Measurements from ENCODE around the gene TSPAN17.

Gene TSPAN17

DNA sequence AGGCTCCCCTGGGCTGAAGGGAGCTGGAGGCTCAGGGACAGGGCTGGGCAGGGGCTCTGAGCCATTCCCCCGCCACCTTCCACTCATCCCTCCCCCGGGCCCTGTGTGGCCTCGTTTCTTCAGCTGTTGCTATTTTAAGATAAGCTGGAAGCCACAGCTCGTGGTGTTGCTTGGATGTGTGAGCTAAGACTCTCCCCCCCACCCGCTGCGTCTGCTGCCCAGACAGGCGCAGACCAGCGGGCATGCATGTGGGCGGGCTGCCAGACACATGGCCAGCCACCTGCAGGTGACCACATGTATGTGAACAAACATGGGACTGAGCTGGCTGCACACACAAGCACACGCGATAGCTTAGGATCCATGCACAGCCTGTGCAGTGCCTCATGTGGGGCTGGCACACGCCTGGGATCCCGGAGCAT, 25.6 kb upstream of the TSPAN17 start:
- no peak for DNase-seq

DNA sequence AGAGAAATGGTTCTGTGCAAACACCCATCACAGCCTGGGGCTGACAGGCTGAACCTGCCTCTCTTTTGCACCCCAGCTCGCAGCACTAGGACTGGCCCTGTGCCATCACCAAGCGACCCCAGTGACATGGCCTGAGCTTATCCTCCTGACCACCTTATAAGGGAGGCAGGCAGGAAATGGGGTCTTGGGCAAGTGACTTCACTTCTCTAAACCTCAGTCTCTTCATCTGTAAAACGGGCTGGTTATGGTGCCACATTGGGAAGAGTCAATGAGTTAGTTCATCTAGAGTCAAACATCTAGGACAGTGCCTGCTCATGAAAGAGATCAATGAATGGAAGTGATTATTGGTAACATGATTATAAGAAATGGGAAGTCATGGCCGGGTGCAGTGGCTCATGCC, 23.1 kb upstream of the TSPAN17 start:
- no peak for DNase-seq

DNA sequence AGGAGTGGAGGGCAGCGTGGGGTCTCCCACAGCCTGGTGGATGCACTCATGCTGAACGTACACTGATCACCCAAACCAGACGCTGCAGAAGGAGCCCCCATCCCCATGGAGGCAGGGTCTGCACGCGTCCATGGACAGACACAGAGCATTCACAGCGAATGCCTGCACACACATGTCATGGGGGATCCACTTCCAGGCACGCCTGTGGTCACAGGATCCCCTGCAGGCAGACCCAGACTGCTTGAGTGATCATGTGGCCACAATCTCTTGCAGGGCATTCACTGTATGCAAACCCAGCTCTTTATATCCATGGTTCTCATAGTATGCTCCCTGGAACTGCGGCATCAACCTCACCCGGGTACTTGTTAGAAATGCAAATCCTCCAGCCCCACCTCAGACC, 22.3 kb upstream of the TSPAN17 start:
- no peak for DNase-seq

DNA sequence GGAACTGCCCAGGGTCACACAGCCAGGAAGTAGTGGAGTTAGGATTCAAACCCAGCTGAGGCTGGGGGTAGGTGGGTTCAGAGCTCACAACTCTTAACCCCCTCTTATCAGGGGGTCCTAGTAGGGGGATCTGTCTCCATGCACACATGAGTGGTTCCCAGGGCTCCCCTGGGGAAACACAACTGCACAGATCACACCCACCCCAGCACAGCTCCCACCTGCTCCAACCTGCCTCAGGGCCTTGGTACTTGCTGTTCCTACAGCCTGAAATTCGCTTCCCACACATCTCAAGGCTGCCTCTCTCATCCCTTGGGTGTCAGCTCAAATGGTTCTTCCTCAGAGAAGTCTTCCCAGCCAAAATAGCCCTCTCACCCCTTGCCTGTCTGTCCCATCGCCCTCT, 21.8 kb upstream of the TSPAN17 start:
- no peak for DNase-seq

DNA sequence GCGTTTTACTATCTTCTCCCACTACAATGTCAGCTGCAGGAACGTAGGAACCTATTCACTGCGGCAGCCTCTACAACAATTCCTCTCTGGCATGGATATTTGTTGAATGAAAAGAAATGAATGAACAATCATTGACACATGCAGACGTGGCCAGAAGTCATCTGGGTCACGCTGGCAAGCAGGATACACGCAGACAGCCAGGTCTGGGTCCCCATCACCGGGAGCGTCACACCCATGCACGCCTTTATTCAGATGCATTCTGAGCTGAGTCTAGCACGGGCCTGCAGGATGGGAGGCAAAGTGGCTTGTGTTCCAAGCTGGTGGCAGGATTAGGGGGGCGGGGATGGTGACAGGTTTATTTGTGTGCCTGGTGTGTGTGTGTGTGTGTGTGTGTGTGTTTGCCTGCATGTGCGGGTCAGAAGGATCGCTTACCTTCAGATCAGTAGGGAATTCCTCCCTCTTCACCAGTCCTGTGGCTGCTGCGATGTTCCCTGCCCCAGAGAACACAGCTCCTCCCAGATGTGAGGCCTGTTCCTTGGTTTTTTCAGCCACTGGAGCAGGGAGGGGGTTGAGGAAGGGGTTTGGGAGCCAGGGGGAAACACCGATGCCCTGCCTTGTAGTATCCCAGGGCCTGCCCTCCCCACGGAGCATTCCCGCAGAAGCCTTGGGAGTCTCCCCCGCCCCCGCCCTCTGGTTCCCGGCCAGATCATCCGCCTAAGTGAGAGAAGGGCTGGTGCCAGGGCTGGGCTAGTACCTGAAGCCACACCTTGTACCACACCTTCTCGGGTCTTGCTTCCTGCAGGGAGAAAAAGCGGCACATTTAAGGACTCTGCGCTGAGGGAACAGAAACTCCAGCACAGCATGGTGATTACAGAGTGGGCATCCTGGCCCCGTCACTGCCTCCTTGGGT, 21.1 kb upstream of the TSPAN17 start:
- no peak for DNase-seq

DNA sequence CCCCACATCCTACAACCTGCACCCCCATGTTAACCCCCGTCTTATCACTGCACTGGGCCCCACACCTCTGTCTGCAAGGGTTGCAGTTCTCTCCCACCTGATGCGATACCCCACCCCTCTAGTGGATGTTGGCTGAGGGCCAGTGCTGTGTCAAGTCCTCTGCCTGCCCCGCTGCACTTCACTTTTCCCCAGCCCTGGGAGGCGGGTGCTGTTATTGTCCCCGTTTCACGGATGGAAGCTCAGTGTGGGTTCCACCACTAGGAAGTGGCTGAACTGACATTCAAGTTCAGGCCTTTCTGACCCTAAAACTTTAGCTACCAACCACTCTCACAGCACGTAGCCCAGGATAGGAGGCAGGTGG, 20.4 kb upstream of the TSPAN17 start:
- DNase-seq: no peak

DNA sequence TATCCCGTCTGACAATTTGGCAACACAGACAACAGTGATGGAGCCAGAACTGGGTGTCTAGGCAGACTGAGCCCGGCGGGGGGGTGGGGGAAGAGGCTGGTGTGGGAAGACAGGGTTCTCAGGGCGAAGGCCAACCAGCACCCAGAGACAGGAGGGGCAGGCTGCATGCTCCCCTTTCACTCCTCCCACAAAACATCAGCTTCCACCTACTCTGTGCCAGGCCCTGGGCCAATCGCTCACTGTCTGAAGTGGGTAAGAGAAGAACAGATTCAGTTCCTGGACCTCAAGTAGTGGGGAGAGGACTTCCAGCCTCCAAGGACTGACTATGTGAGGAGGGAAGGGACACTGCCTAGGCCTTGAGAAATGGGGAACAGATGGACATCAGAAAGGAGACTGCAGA, 19.7 kb upstream of the TSPAN17 start:
- DNase-seq: no peak

DNA sequence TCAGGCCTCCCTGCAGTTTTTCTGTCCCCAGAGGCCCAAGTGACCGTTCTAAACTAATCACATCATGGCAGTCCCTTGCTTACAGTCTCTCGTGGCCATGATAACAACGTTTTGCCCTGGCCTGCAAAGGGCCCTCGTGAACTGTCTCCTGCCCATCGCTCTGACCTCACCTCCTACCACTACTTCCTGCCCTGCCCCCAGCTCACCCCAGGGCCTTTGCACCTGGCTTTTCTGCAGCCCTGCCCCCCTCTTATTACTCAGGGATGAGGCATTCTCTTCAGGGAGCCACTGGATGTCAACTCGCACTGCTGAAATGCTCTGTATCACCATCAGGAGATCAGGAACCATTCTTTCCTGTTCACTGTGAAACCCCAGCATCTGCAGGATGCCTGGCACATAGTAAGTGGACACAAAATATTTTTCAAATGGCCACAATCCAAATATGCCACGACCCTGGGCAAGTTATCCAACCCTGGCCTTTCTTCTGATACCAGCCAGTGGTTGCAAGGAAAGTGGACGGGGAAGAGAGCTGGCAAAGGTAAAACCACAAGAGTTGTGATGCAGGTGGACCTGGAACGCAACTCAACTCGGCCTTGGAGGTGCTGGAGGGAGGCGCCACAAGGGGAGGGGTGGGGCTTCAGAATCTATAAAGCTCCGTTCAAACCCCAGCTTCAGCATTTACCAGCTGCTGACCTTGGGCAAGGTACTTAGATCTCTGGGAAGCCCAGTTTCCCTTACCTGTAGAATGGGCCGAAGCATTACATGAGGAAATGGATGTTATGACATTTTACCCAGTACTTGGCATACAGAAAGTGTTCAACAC, 18.7 kb upstream of the TSPAN17 start:
- no peak for DNase-seq

DNA sequence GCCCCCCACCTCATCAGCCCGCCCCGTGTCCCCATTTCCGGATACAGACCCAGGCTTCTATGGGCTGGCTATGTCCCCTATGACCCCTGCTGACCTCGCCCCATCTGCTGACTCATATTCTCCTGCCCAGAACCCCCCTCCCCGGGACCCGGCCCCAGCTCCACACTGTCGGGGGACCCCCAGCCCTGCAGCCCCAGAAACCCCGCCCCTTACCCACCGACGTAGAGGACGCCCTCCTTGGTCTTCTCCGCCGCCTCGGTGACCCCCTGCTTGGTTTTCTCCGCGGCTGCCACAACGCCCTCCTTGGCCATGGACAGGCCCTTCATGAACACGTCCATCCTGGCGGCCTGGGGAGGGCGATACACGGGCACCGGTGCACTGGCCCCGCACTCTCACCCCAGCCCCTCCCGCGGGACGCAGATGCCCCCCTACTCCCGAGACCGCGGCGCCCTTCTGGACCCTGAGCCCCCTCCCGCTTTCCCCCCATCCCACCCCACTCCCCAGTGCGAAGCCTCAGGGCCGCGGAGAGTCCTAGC, 17.9 kb upstream of the TSPAN17 start:
- no peak for DNase-seq

DNA sequence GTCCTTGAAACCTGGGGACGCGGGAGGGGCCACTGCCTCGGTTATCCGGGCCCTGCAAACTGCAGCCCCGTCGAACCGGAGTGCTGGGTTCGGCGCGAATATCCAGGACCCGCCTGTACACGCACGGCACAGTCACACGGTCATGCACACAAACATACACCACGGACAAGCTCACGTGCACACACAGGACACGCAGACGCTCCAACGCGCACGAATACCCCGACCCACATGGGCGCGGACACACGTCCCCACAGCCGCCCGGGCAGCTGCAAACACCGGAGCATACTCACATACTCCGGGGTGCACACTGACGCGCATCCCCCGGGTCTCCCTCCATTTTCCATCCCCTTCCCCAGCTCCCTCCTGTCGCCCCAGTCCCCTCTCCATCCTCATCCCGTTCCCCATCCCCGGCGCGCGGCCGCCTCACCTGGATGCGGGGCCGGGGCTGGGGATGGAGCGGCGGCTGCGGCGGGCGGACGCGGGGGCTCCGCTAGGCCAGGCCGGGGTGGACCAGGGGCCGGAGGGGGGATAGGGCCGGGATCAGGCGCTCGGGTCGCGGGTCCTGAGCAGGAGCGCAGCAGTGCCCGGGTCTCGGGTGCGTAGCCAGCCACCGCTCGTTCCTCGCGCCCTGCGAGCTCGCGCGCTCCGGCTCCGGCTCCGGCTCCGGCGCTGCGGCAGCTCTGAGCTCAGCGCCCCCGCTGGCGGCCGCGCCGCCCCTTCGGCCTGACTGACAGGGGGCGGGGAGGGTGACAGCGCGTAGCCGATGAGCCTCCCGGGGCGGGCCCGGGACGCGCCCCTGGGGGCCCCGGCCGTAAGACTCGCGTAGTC, 17.2 kb upstream of the TSPAN17 start, which contains the start of the genes EIF4E1B and SNCB:
Gene EIF4E1B, plus strand, starts transcription at position 823 of the 828 bp plus-strand sequence. CDS start 12,113 bp downstream, outside the sequence.
Gene SNCB, minus strand, starts transcription at position 682 of the 828 bp plus-strand sequence. CDS start 880 bp downstream, outside the sequence.
- no peak for DNase-seq

DNA sequence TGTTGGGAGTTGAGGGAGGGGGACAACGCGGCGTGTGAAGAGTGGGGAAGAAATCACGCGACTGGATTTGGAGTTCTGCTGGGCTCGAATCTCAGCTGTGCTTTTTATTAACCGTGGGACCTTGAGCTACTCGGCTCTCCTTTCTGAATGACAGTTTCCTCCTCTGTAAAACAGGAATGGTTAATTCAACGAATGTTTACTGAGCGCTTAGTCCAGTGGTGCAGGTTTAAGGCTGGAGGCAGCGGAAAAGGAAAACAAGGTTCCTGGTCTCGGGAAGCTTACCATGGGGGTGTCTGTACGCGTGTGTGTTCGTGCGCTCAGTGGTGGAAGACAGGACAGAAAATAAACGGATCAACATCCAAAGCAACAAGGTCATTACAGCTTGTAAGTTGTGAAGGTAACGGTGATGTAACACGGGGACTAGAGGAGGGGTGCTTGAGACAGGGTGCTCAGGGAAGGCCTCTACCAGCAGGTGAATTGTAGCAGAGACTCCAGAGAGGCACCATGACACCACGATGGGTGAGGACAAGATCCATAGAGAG, 16.5 kb upstream of the TSPAN17 start:
- DNase-seq: no peak

DNA sequence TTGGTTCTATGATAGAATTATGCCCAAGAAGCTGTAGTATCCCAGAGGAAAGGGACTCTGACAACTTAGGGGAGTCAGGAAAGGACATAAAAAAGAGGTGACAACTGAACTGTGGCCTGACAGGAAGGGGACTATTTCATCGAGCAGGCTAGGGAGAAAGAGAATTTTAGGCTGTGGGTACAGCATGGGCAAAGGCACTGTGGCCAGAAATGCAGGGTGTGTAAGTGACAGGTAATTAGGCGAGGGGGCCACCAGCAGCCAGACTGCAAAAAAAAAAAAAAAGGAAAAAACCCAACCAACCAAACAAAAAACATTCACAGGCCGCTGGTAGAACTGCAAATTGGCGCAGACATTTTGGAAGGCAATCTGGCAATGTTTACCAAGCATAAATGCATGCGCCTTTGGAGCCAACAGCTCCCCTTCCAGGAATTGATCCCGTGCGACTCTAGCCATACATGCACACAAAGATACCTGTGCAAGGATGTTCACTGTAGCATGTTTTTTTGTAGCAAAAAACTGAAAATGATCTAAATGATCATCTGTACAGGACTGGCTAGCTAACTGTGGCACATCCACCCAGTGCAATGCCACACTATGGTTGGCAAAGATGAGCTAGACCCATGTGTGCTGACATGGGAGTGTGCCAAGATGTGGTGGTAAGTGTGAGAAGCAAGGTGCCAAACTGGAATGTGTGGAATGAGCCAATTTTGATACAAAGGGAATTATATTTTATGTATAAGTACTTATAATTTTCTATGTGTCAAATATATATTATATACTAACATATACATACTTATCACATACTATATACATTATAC, 15.7 kb upstream of the TSPAN17 start:
- no peak for DNase-seq

DNA sequence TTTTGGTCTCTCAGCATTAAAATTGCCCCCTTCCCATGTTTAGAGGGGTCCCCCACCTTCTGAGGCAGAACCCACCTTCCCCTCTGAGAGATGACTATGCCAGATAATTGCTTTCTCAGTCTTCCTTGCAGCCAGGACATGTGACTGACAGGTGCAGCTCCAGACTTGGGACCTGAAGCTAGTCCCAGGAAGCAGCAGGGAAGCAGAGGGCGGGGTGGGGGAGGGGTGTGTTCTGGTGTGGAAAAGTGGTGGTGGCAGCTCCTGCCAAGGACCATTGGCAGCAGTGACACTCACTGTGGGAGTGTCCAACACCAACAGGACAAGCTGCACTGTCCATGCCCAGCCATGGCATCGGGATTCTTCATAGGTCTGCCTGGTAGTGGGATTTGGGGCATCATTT, 14.5 kb upstream of the TSPAN17 start:
- no peak for DNase-seq

DNA sequence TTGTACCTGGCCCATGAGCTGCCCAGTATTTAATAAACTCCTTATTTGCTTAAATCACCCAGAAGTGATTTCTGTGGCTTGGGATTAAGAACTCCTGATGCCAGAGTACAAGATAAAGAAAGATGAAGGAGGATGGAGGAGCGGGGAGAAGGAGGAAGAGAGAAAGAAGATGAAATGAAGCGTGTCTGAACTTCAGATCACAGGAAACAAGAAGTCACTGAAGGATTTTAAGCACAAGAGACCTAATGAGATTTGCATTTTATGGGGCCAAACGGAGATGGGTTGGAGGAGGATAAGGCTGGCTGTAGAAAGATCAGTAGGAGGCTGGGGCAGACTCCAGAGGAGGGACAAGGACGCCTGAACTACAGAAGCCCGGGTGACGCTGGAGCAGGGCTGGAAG, 13.7 kb upstream of the TSPAN17 start:
- DNase-seq: no peak

DNA sequence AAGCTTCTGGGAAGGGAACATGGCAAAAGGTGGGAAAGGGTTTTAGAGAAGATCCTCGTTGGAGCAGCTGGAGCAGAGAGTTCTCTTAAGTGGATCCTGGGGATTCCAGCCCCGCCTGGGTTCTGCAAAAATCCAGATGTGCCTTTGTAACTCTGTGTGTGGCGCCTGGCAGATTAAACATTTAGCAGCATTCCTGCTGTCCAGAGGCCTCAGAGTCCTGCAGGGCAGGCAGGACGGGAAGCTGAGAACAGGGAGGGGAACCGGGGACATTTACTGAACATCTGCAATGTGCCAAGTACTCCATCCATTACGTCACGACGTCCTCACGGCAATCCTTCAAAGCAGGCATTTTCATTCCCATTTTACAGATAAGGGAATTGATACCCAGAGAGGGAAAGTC, 10.9 kb upstream of the TSPAN17 start:
- no peak for DNase-seq

DNA sequence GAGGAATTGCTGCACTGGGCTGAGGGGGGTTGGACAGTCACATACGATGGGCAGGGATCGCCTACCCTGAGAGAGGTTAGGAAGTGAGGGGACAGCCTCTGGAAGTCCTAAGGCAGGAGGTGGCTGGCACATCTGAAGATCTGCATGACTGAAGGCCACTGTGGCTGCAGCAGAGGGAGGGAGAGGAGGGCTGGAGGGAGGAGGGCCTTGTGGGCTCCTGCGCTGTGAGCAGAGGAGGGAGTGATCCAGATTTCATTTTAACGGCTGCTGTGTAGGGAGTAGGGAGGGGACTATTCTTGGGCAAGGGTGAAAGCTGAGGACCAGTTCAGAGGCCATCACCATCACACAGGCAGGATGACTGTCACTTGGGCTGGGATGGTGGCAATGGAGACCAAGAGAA, 9.7 kb upstream of the TSPAN17 start:
- DNase-seq: no peak

DNA sequence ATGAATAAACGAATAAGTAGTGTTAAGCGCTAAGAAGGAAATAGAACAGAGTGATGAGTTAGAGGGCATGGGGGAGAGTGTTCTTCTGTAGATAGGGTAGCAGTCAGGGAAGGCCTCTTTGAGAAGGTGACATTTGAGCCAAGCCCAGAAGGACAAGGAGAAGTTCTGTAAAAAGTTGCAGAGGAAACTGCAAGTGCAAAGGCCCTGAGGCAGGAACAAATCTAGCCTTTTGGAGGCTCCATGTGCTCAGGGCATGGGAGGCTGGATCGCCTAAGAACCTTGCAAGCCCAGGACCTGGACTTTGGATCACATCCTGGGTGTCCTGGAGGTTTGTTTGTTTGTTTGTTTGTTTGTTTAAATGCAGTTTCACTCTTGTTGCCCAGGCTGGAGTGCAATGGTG, 8.8 kb upstream of the TSPAN17 start:
- DNase-seq: no peak

DNA sequence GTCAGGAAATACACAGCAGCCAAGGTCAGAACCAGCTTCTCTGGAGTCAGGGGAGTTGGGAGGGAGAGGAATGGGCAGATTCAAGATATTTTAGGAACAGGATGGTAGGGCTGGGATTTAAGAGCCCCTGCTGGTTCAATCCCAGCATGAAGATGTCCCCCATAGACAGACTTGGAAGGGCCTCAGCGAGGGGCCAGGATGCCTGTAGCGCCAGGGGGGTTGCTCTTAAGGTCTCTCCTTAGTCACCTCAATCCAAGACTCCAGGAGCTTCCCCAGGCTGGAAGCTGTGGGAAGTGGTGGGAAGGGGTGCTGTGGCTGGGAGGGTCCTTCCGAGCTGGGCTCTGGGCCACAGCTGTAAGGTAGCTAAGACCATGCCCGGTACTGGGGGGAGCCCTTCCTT, 8.1 kb upstream of the TSPAN17 start:
- DNase-seq: no peak

DNA sequence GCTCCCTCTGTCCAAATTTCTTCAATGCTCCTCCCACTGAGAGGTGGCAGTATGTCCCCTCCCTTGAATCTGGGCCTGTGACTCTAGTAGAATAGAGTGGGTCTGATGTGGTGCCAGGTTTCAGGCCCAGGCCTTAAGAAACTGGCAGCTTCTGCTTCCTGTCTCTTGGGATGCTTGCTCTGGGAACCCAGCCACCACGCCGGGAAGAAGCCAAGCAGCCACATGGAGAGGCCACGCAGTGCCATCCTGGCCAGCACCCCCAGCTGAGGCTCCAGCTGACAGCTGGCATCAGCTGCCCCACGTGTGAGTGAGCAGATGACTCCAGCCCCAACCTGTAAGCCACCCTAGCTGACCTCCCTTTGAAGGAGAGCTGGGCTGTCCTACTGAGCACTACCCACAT, 7.3 kb upstream of the TSPAN17 start:
- DNase-seq: no peak

DNA sequence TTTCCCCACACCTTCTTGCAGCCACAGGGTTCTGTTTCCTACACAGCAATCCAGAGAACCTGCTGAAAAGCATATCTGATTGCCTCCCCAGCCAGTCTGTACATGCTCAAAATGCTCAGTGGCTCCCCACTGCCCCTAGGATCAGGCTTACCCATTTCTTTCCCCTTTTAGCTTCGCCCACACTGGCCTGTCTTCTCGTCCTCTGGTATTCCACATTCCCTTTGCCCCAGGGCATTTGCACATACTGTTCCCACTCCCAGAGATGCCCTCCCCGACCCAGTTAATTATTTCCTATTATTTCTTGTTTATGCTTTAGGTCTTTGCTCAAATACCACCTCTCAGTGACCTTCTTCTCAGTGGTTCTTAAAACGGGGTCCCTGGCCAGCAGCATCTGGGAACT, 6.7 kb upstream of the TSPAN17 start:
- DNase-seq: no peak

DNA sequence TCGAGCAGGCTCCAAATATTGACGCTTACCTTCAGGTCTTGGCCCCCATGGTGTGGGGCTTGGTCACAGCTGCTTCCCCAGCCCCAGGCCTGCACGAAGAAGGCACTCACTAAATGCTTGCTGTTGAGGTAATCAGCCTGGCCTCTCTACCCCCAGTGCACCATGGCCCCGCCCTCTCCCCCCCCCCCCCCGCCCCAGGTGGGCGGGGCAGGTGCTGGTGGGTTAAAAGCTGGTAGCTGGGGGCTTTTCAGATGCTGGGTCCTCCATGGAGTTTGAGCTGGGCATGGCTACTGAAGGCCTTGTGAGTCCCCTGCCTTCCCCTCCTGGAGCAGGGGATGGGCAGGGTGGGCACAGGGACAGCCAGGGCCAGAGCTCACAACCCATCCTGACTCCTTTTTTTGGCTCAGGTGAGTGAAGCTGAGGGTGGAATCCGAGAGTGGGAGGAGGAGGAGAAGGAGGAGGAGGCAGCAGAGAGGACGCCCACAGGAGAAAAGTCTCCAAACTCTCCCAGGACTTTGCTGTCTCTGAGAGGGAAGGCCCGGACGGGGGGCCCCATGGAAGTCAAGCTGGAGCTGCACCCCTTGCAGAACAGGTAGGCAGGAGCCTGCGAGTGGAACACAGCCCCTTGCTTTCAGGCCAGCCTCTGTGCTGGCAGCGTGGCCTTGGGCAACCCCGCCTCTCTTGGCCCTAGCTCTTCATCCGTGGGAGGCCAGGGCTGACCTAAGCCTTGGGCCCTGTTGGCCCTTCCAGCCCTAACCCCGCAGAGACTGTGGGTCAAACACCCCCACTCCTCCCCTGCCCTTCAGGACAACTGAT, 4.4 kb upstream of the TSPAN17 start:
- no peak for DNase-seq

Measured in SHP77 (cell line).